Activated CD4-positive, alpha-beta T cell treated with anti-CD3 and anti-CD28 coated beads for 36 hours (primary cell): ENCODE data around the gene NEK8. TPM values are rescaled to one million over a fixed set of nuclear protein-coding genes. Genes with fewer than 3 reads are reported as not detected.

Experiments used
- ATAC-seq: fragments of 200-7000 bp; cut with Tn5 transposase; one replicate; pipeline ENCODE4 v1.10.0; 2021; ENCODE audit warnings: mild to moderate bottlenecking, moderate library complexity
- CTCF ChIA-PET: fragments of 350-600 bp; sonication (Branson Sonifier 250); formaldehyde crosslinking; loops from one replicate; lab custom pipeline; 2021; ENCODE audit warnings: antibody characterized with exemption; lab: Charles Lee
- POLR2A ChIA-PET: fragments of 350-600 bp; sonication (Branson Sonifier 250); formaldehyde crosslinking; loops from one replicate; lab custom pipeline; 2021; ENCODE audit warnings: antibody characterized with exemption, inconsistent platforms; lab: Charles Lee
- DNase-seq: peaks from one replicate; pipeline ENCODE4 v3.0.0-alpha.2; 2020
- H3K27ac Mint-ChIP-seq: one replicate; pipeline ENCODE4 v1.8.0; 2021; ENCODE audit warnings: mixed read lengths
- H3K27me3 Mint-ChIP-seq: one replicate; pipeline ENCODE4 v1.8.0; 2021; ENCODE audit warnings: mixed read lengths
- H3K36me3 Mint-ChIP-seq: one replicate; pipeline ENCODE4 v1.8.0; 2021; ENCODE audit warnings: low read depth, mixed read lengths
- H3K4me1 Mint-ChIP-seq: one replicate; pipeline ENCODE4 v1.8.0; 2021; ENCODE audit warnings: mixed read lengths
- H3K4me3 Mint-ChIP-seq: one replicate; pipeline ENCODE4 v1.8.0; 2021; ENCODE audit warnings: mild to moderate bottlenecking, moderate library complexity, mixed read lengths
- H3K9me3 Mint-ChIP-seq: one replicate; pipeline ENCODE4 v1.8.0; 2021; ENCODE audit warnings: low read depth, mixed read lengths
- intact Hi-C, 2 experiments: fragments of 100-400 bp; cut with DNase I in 1 of 2; cut with micrococcal nuclease in 1 of 2; formaldehyde crosslinking; loops; one replicate each; pipeline versions ENCODE4 v1.14.2 to v1.15.1; 2022 to 2024; cut with DNase I, micrococcal nuclease
- total RNA-seq, 2 experiments: library from RNA; stranded (reverse); gene quantifications; one replicate each; pipeline ENCODE4 v1.2.3, GENCODE V29; 2021

Gene NEK8
- total RNA-seq, 2 experiments from 2014 or later, result 3.8 to 4.0 TPM

GRCh38 chr17:28710861-28711722 is 17.5 kb upstream of the NEK8 start:
- Mint-ChIP-seq H3K4me1 (peaks cover 19% of the 10 kb centered on the region), H3K27ac (peak overlapping the region; percentile 91), H3K9me3 (no peaks in the 10 kb centered on the region), H3K4me3 (peak overlapping the region; percentile 80), H3K36me3 (no peaks in the 10 kb centered on the region), H3K27me3 (peaks cover 17% of the 10 kb centered on the region)
- ChIA-PET POLR2A (interaction anchor here (0.6 to 2.5 kb wide), 11 partner anchors 9 to 238 kb away, joined by 3 to 31 read pairs (median 4); partner anchors contain the start of genes BLTP2, NEK8, PIGS and RPL23A), CTCF (interaction anchor here (1.0 to 2.9 kb wide), 9 partner anchors 9 to 101 kb away, joined by 3 to 19 read pairs (median 4); partner anchors contain the start of genes BLTP2, NEK8, RPL23A and SDF2)
- ATAC-seq (peak; percentile 90), DNase-seq (peak; percentile 94)
- intact Hi-C loops, result loop anchor here (1.0 to 5.0 kb wide), 11 partner anchors 8 to 581 kb away; partner anchors contain the start of genes BLTP2 (in 2 of the 2), RPL23A (in 2 of the 2), SUPT6H (in 2 of the 2) and NUFIP2 (in 1 of the 2)

- H3K36me3 Mint-ChIP-seq, result no peaks in the 10 kb centered on the region
- intact Hi-C loops, result loop anchor here (1.0 to 5.0 kb wide), 11 partner anchors 8 to 581 kb away; partner anchors contain the start of genes BLTP2 (in 2 of the 2), RPL23A (in 2 of the 2), SUPT6H (in 2 of the 2) and NUFIP2 (in 1 of the 2)
- ChIA-PET CTCF (interaction anchor here (0.7 to 2.9 kb wide), 8 partner anchors 8 to 442 kb away, joined by 3 to 19 read pairs (median 4); partner anchors contain the start of genes BLTP2, NEK8, RPL23A and SDF2), POLR2A (interaction anchor here (0.7 to 2.5 kb wide), 8 partner anchors 9 to 238 kb away, joined by 3 to 31 read pairs (median 4); partner anchors contain the start of genes BLTP2, NEK8, PIGS and RPL23A)
- peak; percentile 31 for ATAC-seq
- peaks cover 19% of the 10 kb centered on the region for H3K4me1 Mint-ChIP-seq
- peak; percentile 57 for DNase-seq
- peak within 1 kb of the TSS; percentile 80 for H3K4me3 Mint-ChIP-seq
- no peaks in the 10 kb centered on the region for H3K9me3 Mint-ChIP-seq
- peaks cover 17% of the 10 kb centered on the region for H3K27me3 Mint-ChIP-seq
- peak within 1 kb of the TSS; percentile 91 for H3K27ac Mint-ChIP-seq
Observed at GRCh38 chr17:28711723-28712031, 16.9 kb upstream of the NEK8 start, which contains the start of gene PROCA1. TSS of gene PROCA1 (minus strand) at chr17:28711888. CDS start at chr17:28711660, 228 bp downstream.

GRCh38 chr17:28712032-28712704 is 16.4 kb upstream of the NEK8 start:
- Mint-ChIP-seq H3K4me1 (peaks cover 19% of the 10 kb centered on the region), H3K36me3 (no peaks in the 10 kb centered on the region), H3K9me3 (no peaks in the 10 kb centered on the region), H3K4me3 (peak overlapping the region; percentile 80), H3K27me3 (peaks cover 17% of the 10 kb centered on the region), H3K27ac (peak overlapping the region; percentile 91)
- CTCF ChIA-PET, result interaction anchor here (0.7 to 2.9 kb wide), 7 partner anchors 8 to 442 kb away, joined by 3 to 19 read pairs (median 6); partner anchors contain the start of genes BLTP2, NEK8, RPL23A and SDF2
- POLR2A ChIA-PET, result interaction anchor here (0.5 to 2.5 kb wide), 5 partner anchors 8 to 67 kb away, joined by 3 to 31 read pairs (median 9); partner anchors contain the start of genes BLTP2, RPL23A and TLCD1
- intact Hi-C loops, result loop anchor here (5.0 kb wide), 2 partner anchors 50 to 580 kb away; partner anchors contain the start of genes NUFIP2 (in 1 of the 2), SDF2 (in 1 of the 2) and SUPT6H (in 1 of the 2)
- ATAC-seq, result peak; percentile 46
- DNase-seq, result peak; percentile 83

GRCh38 chr17:28712705-28713415 is 15.7 kb upstream of the NEK8 start:
- Mint-ChIP-seq H3K36me3 (no peaks in the 10 kb centered on the region), H3K4me3 (peak overlapping the region; percentile 80), H3K27ac (no peak overlapping the region), H3K9me3 (no peaks in the 10 kb centered on the region), H3K4me1 (peaks cover 19% of the 10 kb centered on the region), H3K27me3 (peaks cover 17% of the 10 kb centered on the region)
- CTCF ChIA-PET, result interaction anchor here (1.5 to 2.9 kb wide), 4 partner anchors 15 to 69 kb away, joined by 5 to 19 read pairs (median 10); partner anchors contain the start of genes BLTP2, NEK8, SDF2 and SUPT6H
- DNase-seq, result no peak
- intact Hi-C loops, result loop anchor here (5.0 kb wide), 2 partner anchors 51 to 579 kb away; partner anchors contain the start of genes NUFIP2 (in 1 of the 2), SDF2 (in 1 of the 2) and SUPT6H (in 1 of the 2)
- POLR2A ChIA-PET, result interaction anchor here (0.5 to 1.2 kb wide), 4 partner anchors 12 to 66 kb away, joined by 3 to 9 read pairs (median 4); partner anchors contain the start of gene TLCD1
- no peak for ATAC-seq

- H3K36me3 Mint-ChIP-seq, result no peaks in the 10 kb centered on the region
- intact Hi-C loops, result loop anchor here (5.0 kb wide), 2 partner anchors 52 to 578 kb away; partner anchors contain the start of genes NUFIP2 (in 1 of the 2), SDF2 (in 1 of the 2) and SUPT6H (in 1 of the 2)
- peak overlapping the region; percentile 24 for H3K27ac Mint-ChIP-seq
- CTCF ChIA-PET, result interaction anchor here (1.6 kb wide), 1 partner anchor 12 kb away, joined by 4 read pairs; the partner anchor contains the start of gene TLCD1
- peaks cover 19% of the 10 kb centered on the region for H3K27me3 Mint-ChIP-seq
- no peak overlapping the region for H3K4me3 Mint-ChIP-seq
- no peak for DNase-seq
- no peaks in the 10 kb centered on the region for H3K9me3 Mint-ChIP-seq
- peaks cover 29% of the 10 kb centered on the region for H3K4me1 Mint-ChIP-seq
- POLR2A ChIA-PET, result interaction anchor here (0.6 kb wide), 1 partner anchor 12 kb away, joined by 3 read pairs; no protein-coding TSS in a partner anchor
- ATAC-seq, result no peak
Observed at GRCh38 chr17:28714281-28714680, 14.3 kb upstream of the NEK8 start.

GRCh38 chr17:28715217-28715616 is 13.4 kb upstream of the NEK8 start:
- CTCF ChIA-PET, result interaction anchor here (0.6 to 1.6 kb wide), 4 partner anchors 10 to 422 kb away, joined by 3 to 4 read pairs (median 4); partner anchors contain the start of gene TLCD1

GRCh38 chr17:28716740-28717577 is 11.6 kb upstream of the NEK8 start:
- ChIA-PET CTCF (interaction anchor here (0.7 to 1.3 kb wide), 4 partner anchors 8 to 430 kb away, joined by 4 to 10 read pairs (median 5); no protein-coding TSS in a partner anchor), POLR2A (interaction anchor here (0.9 to 1.3 kb wide), 2 partner anchors 8 to 12 kb away, joined by 3 to 4 read pairs; partner anchors contain the start of gene NEK8)
- peak overlapping the region; percentile 57 for H3K4me3 Mint-ChIP-seq
- intact Hi-C loops, result no loop called here
- no peaks in the 10 kb centered on the region for H3K9me3 Mint-ChIP-seq
- H3K27me3 Mint-ChIP-seq, result peaks cover 19% of the 10 kb centered on the region
- H3K36me3 Mint-ChIP-seq, result peaks cover 23% of the 10 kb centered on the region
- DNase-seq (peak; percentile 29), ATAC-seq (no peak)
- peaks cover 30% of the 10 kb centered on the region for H3K4me1 Mint-ChIP-seq
- no peak overlapping the region for H3K27ac Mint-ChIP-seq

More at GRCh38 chr17:28715217-28715616, 13.4 kb upstream of the NEK8 start:
- peaks cover 5% of the 10 kb centered on the region for H3K36me3 Mint-ChIP-seq
- peaks cover 19% of the 10 kb centered on the region for H3K27me3 Mint-ChIP-seq
- no peak for ATAC-seq
- H3K4me3 Mint-ChIP-seq, result no peak overlapping the region
- no peak for DNase-seq
- no peaks in the 10 kb centered on the region for H3K9me3 Mint-ChIP-seq
- H3K27ac Mint-ChIP-seq, result no peak overlapping the region
- H3K4me1 Mint-ChIP-seq, result peaks cover 31% of the 10 kb centered on the region
- intact Hi-C loops, result no loop called here
- POLR2A ChIA-PET, result no interaction called here

- ATAC-seq, result no peak
- ChIA-PET CTCF (no interaction called here), POLR2A (no interaction called here)
- peak; percentile 47 for DNase-seq
- Mint-ChIP-seq H3K36me3 (peaks cover 31% of the 10 kb centered on the region), H3K27me3 (peaks cover 17% of the 10 kb centered on the region), H3K27ac (peak within 1 kb of the TSS; percentile 70), H3K9me3 (no peaks in the 10 kb centered on the region), H3K4me1 (peaks cover 29% of the 10 kb centered on the region), H3K4me3 (peak within 1 kb of the TSS; percentile 99)
- intact Hi-C loops, result no loop called here
Observed at GRCh38 chr17:28717578-28718332, 10.8 kb upstream of the NEK8 start, which contains the start of gene RAB34. TSS of gene RAB34 (minus strand) at chr17:28717868. CDS start at chr17:28717266, 602 bp downstream.
